ENCODE results near the gene NAAA. TPM values are rescaled to one million over a fixed set of nuclear protein-coding genes. Genes with fewer than 3 reads are reported as not detected.

Gene NAAA
- total RNA-seq, 1 experiment from 2014 or later, result 28.8 TPM

Other genes starting within 250 kb of the NAAA start
- gene USO1, start 216.4 kb downstream of the NAAA start, total RNA-seq (2014; rRNA removed; shearing (Covaris generic)), result 23.4 and 24.5 TPM in 2 replicates
- not detected in 2 replicates for gene PPEF2, start 38.6 kb downstream of the NAAA start, total RNA-seq (2014; rRNA removed; shearing (Covaris generic))
- 11.2 and 16.1 TPM in 2 replicates for gene SDAD1, start 49.9 kb upstream of the NAAA start, total RNA-seq (2014; rRNA removed; shearing (Covaris generic))
- gene CXCL9, start 66.5 kb upstream of the NAAA start, total RNA-seq (2014; rRNA removed; shearing (Covaris generic)), result not detected in 2 replicates
- gene CXCL10, start 82.5 kb upstream of the NAAA start, total RNA-seq (2014; rRNA removed; shearing (Covaris generic)), result 0.08 and 0.63 TPM in 2 replicates
- gene CXCL11, start 95.1 kb upstream of the NAAA start, total RNA-seq (2014; rRNA removed; shearing (Covaris generic)), result 0.10 and 0.31 TPM in 2 replicates
- not detected in 2 replicates for gene ART3, start 133.7 kb upstream of the NAAA start, total RNA-seq (2014; rRNA removed; shearing (Covaris generic))
- gene NUP54, start 207.4 kb upstream of the NAAA start, total RNA-seq (2014; rRNA removed; shearing (Covaris generic)), result 29.1 and 43.6 TPM in 2 replicates